ENCODE measurements around the gene RPIA.

- no peak for TF ChIP-seq POLR2A (IDR thresholded peaks at IDR 0.05)
- TF ChIP-seq CTCF (IDR thresholded peaks at IDR 0.05): no peak
These were observed 7.0 kb upstream of the RPIA start for GRCh38 chr2:88684519-88684918.
